NCI-H526 treated with DMSO at 0.1 percent for 48 hours (cell line): Measurements from ENCODE around the gene CDC34.

Experiments used
- DNase-seq: peaks from one replicate; lab custom pipeline; 2025; lab: John Stamatoyannopoulos, UW

CDC34 gene

DNA sequence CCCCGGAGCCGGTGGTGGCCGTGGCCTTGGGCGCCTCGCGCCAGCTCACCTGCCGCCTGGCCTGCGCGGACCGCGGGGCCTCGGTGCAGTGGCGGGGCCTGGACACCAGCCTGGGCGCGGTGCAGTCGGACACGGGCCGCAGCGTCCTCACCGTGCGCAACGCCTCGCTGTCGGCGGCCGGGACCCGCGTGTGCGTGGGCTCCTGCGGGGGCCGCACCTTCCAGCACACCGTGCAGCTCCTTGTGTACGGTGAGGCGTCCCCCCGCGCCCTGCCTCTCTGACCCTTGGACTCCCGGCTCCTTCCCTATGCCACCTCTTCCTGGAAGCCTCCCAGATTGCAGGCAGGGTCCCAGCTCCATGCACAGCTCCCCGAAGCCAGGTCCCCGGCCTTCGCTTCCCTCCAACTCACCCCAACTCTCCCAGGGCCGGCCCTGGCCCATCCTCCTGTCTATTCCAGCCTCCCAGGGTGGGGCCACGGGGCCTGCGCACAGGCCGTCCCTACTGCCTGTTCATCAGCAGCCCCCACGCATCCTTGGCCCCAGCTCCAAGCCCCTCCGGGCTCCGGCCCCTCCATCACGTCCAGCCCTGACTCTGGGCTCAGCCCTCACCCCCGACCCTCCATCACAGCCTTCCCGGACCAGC, 33.6 kb upstream of the CDC34 start:
- no peak for DNase-seq

DNA sequence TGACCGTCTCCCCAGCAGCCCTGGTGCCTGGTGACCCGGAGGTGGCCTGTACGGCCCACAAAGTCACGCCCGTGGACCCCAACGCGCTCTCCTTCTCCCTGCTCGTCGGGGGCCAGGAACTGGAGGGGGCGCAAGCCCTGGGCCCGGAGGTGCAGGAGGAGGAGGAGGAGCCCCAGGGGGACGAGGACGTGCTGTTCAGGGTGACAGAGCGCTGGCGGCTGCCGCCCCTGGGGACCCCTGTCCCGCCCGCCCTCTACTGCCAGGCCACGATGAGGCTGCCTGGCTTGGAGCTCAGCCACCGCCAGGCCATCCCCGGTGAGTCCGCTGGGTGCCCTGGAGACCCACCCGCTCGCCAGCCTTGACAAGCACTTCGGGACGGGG, 33.1 kb upstream of the CDC34 start:
- DNase-seq, result no peak

DNA sequence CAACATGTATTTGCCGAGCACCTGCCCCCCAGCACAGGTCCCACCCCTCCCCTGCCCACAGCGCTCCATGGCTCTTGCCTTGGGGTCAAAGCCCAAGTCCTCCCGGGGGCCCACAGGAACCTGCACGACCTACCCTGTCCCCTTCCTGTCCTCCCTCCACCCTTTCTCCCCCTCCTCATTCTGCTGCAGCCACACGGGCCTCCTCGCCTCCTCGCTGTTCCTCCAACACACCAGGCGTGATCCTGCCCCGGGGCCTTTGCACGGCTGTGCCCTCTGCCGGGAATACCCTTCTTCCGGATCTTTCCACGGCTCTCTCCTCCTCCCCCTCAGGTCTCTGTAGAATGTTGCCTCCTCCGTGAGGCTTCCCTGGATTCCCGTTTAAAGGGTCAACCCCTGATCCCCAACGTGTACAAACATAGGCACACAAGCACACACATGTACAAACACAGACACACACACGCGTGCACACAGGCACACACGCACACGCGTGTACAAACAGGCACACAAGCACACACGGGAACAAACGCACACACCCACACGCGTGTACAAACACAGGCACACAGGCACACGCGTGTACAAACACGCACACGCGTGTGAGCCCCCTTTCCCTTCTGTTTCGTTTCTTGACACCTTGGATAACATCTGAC, 32.5 kb upstream of the CDC34 start:
- DNase-seq, result no peak

DNA sequence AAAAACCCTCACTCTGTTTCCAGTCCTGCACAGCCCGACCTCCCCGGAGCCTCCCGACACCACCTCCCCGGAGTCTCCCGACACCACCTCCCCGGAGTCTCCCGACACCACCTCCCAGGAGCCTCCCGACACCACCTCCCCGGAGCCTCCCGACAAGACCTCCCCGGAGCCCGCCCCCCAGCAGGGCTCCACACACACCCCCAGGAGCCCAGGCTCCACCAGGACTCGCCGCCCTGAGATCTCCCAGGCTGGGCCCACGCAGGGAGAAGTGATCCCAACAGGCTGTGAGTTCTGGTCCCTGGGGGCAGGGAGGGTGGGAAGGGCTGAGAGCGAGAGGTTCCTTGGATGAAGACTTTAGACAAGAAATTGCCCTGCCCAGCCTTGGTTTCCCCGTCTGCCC, 29.9 kb upstream of the CDC34 start:
- no peak for DNase-seq

DNA sequence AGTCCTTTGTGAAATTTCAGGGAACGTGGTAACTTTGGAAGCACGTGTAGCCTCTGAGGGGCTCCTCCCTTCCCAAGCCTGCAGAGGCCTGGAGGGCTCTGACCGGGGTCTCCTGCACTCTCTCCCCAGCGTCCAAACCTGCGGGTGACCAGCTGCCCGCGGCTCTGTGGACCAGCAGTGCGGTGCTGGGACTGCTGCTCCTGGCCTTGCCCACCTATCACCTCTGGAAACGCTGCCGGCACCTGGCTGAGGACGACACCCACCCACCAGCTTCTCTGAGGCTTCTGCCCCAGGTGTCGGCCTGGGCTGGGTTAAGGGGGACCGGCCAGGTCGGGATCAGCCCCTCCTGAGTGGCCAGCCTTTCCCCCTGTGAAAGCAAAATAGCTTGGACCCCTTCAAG, 26.9 kb upstream of the CDC34 start:
- no peak for DNase-seq

DNA sequence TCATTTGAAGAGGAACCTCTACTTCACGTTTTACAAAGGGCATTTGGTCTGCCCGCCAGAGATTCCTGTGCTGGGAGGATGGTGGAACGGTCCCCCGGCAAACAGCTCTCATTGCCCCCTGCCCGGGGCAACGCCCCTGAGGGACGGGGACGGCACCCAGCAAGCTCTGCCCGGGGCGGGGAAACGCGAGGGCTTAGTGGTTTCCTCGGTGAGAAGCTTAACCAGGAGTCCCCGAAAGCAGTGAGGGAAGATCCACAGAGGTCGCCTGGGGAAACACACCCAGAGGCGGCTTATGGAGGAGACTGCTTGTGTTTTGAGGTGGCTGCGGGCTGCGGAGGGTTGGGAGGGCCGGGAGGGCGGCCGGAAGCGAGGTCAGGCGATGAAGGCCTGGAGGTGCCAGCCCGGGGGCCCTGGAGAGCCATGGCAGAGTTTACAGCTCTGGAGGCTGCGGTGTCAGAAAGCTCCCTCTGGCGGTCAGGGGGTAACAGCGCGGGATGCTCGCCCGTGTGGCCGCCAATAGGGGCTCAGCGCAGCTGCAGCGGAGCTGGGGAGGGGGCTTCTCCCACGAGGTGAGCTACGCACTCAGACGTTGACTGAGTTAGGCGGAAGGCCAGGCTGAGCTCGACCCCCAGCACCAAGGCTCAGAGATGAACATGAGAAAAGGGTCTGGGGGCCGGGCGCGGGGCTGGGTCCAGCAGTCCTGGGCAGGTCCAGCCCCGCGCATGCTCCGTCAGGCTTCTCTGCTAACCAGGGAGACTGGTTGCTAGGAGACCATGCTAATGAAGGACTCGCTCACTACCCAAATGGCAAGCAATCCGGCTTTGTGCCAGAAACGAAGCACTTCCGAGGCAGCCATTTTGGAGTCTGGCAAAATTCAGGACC, 24.9 kb upstream of the CDC34 start:
- peak; percentile 94 for DNase-seq

DNA sequence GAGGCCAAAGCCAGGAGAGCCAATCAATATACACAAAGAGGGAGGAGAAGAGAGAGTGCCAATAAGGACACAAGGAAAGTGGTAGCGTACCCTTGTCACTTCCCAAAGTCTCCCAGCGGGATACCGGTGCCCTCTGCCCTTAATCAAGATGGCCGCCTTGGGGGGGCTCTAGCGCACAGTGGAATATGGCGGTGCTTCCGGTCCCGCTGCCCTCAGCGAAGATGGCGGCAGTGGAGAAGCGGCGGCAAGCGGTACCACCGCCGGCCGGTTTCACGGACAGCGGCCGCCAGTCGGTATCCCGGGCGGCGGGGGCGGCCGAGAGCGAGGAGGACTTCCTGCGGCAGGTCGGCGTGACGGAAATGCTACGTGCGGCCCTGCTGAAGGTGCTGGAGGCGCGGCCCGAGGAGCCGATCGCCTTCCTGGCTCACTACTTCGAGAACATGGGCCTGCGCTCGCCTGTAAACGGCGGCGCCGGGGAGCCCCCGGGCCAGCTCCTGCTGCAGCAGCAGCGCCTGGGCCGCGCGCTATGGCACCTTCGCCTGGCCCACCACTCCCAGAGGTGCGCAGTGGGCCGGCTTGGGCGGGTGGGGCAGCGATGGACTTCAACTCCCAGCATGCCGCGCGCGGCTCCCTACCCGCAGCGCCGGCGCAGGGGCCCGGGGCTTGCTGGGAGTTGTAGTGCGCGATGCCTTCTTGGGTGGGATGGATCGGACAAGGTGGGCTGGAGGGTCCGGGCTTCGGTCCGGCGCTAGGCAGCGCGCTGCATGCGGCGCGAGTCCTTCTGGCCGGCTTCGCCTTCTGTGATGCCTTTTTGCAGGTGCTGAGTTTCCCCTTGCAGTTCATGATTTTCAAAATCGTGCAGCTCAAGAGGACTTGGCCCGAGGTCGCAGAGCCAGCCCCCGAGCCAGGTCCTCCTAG, 24.0 kb upstream of the CDC34 start, which contains the start of gene TPGS1:
Gene TPGS1, plus strand, starts transcription at position 212 of the 918 bp plus-strand sequence. Its CDS starts 10 bp downstream, at position 222.
- peak; percentile 36 for DNase-seq

DNA sequence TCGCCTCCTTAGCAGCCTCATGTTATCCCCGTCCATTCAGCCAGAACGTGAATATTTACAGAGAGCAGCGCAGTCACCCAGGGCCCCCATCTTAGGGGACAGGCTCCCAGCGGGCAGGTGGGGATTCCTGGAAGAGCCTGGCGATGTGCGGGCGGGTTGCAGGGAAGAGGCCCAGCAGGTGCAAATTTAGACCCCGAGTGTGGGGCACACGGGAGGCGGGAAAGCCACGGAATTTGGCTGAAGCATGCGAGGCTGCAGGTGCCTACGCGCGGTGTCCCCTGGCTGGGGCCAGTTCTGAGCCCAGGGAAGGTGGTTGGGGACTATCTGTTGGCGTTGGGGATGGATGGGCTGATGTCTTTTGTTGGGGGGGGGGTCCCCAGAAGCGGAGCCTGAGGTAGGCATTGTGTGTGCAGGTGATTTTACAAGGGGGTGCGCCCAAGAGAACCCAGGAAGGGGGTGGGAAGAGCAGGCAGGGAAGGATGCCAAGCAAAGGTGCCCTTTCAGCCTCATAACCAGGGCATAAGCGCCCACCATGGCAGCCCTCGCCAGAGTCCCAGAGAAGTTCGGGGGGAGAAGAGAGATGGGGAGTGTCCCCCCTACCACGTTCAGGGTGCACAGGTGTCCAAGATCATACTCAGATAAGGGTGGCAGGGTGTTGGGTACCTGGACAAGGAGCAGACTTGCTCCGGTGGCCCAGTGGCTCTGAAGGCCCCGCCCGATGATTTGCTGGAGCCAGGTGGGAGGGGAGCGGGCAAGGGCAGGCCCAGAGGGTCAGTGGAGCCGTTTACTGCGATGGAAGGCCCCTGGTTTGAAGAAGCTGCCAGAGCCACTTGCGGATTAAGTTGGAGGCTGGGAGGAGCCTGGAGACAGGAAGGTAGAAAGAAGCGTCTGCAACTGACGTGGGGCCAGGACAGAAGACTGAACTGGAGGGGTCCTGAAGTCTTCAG, 23.1 kb upstream of the CDC34 start:
- no peak for DNase-seq

DNA sequence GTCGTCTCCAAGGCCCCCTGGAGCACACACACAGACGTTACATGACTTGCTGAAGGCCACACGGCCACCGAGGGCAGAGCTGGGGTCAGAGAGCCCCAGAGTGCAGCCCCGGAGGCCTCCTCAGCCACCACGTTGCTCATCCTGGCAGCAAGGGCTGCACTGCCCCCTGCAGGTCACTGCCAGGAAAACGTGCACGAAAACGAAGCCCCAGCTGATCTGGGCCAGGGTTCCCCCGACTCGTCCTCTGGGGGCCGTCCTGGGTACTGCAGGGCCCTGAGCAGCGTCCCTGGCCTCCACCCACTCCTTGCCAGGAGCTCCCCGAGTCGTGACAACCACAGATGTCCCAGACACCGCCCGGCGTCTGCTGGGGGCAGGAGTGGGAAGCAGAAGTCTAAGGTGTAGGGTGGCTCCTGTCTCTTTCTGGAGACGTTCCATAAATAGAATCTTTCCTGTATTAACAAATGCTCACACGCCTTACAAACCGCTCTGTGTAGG, 20.9 kb upstream of the CDC34 start:
- DNase-seq, result peak; percentile 33

DNA sequence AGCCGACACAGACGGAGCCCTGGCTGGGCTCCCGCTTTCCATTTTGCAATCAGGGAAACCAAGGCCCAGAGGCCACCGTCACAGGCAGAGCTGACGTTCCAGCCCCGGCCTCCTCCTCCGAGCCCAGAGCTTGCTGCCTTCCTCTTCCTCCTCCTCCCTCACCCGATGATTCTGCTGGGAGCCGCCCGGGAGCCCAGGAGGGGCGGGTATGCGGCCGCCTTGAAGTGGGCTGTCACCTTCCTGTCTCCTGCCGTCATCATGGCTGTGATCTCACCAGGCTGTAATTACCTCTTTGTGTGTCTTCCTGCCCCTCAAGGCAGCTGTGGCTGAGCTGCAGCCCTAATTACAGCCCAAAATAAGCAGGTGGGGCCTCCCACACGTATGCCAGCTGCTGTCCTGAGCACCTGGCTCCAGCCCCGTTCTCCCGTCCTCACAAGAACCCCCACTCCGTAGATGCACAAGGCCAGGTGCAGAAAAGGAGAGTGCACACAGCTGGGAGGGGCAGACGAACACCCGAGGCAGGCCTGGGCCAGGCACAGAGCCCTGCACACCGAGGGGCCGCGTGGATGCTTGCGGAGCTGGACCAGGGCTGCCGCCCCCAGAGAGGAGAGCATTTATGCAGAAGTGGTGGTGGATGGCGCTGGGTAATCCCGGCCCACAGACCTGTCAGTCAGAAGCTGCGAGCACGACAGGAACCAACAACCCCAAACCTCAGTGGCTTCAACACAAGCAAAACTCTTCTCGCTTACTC, 20.3 kb upstream of the CDC34 start:
- DNase-seq, result peak; percentile 32

DNA sequence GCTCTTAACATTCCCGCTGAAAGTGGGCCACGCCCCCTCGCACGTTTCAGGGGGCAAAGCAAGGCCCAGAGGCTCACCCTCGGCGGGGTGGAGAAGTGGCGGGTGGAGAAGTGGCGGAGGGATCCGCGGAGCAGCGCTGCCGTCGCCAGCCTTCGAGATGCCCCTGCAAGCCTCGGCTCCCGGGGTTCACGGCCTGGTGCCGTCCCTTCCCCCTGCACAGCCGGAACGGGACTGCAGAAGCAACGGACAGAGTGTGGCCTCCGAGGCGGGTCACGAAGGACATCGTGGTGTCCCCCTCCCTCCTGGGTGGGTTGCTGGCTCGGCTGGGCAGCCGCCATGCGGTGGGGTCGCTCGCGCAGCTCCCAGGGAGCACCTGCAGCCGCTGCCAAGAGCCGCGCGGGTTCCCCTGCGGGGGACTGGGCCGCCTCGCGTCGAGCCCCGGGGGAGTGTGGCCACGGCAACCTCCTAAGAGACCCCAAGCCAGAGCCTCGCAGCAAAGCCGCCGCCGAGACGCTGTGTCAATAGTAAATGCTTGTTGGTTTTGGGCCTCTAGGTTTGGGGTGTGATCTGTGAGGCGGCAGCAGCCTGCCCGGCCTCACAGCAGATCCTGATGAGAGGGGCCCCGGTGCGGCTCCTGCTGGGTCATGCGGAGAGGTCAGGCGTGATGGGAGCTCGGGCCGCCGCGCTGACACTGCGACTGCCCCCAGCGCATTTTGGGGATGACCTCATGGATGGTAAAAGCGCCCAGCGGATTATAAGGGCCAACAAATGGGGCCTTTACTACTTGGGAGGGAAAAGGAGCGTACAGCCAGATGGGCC, 18.8 kb upstream of the CDC34 start:
- no peak for DNase-seq

DNA sequence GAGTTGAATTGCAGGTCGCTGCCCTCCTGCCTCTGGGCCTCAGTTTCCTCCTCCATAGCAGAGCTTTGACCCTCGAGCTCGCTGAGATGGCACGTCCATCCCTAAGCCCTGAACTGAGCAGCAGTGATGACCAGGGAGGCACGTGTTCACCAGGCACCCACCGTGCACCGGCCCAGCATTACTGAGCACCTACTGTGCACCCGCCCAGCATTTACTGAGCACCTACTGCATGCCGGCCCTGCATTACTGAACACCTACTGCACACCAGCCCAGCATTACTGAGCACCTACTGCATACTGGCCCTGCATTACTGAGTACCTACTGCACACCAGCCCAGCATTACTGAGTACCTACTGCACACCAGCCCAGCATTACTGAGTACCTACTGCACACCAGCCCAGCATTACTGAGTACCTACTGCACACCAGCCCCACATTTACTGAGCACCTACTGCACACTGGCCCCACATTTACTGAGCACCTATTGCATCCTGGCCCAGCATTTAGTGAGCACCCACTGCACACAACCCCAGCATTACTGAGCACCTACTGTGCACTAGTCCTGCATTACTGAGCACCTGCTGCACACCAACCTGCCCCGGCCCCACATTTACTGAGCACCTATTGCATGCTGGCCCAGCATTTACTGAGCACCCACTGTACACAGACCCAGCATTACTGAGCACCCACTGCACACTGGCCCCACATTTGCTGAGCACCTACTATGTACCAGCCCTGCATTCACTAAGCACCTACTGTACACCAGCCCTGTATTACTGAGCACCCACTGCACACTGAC, 18.0 kb upstream of the CDC34 start:
- DNase-seq, result no peak

DNA sequence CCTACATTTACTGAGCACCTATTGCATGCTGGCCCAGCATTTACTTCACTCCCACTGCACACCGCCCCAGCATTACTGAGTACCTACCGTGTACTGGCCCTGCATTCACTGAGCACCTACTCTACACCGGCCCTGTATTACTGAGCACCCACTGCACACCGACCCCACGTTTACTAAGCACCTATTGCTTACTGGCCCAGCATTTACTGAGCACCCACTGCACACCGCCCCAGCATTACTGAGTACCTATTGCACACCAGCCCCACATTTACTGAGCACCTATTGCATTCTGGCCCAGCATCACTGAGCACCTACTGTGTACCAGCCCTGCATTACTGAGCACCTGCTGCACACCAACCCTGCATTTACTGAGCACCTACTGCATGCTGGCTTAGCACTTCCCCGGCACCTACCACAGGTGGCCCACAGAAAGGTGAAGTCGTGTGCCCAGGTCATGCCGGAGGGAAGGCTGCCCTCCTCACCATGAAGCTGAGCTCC, 17.3 kb upstream of the CDC34 start:
- no peak for DNase-seq

DNA sequence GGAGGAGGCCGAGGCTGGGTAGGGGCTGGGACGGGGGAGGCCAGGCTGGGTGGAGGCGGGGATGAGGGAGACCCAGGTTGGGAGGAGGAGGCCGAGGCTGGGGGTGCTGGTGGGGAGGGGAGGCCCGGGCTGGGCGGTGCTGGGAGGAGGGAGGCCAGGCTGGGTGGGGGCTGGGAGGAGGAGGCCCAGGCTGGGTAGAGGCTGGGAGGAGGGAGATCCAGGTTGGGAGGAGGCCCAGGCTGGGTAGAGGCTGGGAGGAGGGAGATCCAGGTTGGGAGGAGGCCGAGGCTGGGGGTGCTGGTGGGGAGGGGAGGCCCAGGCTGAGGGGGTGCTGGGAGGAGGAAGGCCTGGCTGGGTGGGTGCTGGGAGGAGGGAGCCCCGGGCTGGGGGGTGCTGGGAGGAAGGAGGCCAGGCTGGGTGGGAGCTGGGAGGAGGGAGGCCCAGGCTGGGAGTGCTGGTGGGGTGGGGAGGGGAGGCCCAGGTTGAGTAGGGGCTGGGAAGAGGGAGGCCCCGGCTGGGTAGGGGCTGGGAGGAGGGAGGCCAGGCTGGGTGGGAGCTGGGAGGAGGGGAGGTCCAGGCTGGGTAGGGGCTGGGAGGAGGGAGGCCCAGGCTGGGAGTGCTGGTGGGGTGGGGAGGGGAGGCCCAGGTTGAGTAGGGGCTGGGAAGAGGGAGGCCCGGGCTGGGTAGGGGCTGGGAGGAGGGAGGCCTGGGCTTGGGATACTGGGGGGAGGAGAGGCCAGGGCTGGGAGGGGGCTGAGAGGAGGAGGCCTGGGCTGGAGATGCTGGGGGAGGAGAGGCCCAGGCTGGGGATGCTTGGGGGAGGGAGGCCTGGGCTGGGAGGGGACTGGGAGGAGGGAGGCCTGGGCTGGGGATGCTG, 13.6 kb upstream of the CDC34 start:
- no peak for DNase-seq

DNA sequence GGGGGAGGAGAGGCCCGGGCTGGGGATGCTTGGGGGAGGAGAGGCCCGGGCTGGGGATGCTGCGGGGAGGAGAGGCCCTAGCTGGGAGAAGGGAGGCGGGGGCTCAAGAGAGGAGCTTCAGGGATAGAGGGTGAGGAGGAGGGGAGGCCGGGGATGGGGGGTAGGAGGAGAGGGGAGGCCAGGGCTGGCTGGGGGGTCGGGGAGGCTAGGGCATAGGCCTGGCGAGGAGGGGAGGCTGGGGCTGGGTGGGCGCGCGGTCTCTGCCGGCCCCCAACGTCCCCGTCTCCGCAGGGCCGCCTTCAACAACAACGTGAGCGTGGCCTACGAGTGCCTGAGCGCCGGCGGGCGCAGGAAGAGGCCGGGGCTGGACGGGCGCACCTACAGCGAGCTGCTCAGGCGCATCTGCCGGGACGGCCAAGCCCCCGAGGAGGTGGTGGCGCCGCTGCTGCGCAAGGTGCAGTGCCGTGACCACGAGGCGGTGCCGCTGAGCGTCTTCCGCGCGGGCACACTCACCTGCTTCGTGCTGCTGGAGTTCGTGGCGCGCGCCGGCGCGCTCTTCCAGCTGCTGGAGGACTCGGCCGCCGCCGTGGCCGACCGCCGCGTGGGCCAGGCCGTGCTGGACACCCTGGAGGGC, 12.8 kb upstream of the CDC34 start:
- no peak for DNase-seq

DNA sequence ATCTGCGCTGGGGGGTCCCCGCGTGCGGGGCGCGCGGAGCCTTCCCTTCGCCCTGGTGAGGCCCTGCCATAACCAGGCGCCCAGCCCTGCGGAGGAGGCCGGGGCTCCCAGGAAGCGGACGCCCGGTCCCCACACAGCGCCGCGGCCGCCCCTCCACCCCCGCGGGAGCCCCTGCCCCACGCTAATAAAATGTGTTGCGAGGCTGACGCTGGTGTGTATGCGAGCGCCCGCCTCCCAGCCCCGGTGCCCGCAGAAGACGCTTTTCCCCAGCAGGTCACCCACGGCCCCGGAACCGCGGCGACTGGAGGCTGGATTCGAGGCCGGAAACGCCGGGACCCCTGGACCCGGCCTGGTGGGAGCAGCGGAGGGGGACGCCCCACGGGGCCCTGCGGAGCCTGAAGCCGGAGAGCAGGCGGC, 12.1 kb upstream of the CDC34 start:
- no peak for DNase-seq
